Suprapubic skin (tissue), 4 donors: Measurements from ENCODE around the gene SWAP70. TPM values are rescaled to one million over a fixed set of nuclear protein-coding genes. Genes with fewer than 3 reads are reported as not detected.

Source experiments
- DNase-seq, 2 donors: peaks; one replicate each; pipeline ENCODE4 v3.0.0-alpha.2; 2019; ENCODE audit warnings: low spot score in 2 of 2
- H3K27ac ChIP-seq: fragments of 200-600 bp; sonication (generic); one replicate; pipeline ENCODE4 v1.5.1; 2019
- H3K27me3 ChIP-seq: fragments of 200-600 bp; sonication (generic); one replicate; pipeline ENCODE4 v1.5.1; 2019
- H3K36me3 ChIP-seq: fragments of 200-600 bp; sonication (generic); one replicate; pipeline ENCODE4 v1.5.1; 2019
- H3K4me1 ChIP-seq: fragments of 200-600 bp; sonication (generic); one replicate; pipeline ENCODE4 v1.5.1; 2019
- H3K4me3 ChIP-seq: fragments of 200-600 bp; sonication (generic); one replicate; pipeline ENCODE4 v1.5.1; 2019; ENCODE audit warnings: mild to moderate bottlenecking
- H3K9me3 ChIP-seq: fragments of 200-600 bp; sonication (generic); one replicate; pipeline ENCODE4 v1.5.1; 2019
- EP300 ChIP-seq: sonication (generic); formaldehyde crosslinking; IDR thresholded peaks from one replicate; pipeline ENCODE4 v1.6.1; 2017; ENCODE audit warnings: antibody characterized with exemption
- POLR2A ChIP-seq, 2 donors: fragments of 450-650 bp; IDR thresholded peaks; one replicate each; pipeline ENCODE4 v1.6.1; 2017; ENCODE audit warnings: antibody characterized with exemption in 2 of 2, mild to moderate bottlenecking in 2 of 2, moderate library complexity in 2 of 2
- POLR2AphosphoS5 ChIP-seq, 3 donors: sonication (generic); formaldehyde crosslinking; IDR thresholded peaks; one replicate each; pipeline ENCODE4 v1.6.1; 2017; ENCODE audit warnings: antibody characterized with exemption in 3 of 3
- WGBS: methylation state at CpG from one replicate; pipeline ENCODE4 v1.1.5; 2018; 5-methylcytosine and 5-hydroxymethylcytosine counted together
- total RNA-seq, 4 donors: library from RNA; depleted of rRNA; stranded (reverse); fragments of >200 nt; gene quantifications; one replicate each; pipeline ENCODE4 v1.1.0, GENCODE V29; 2016
- TF ChIP-seq, protein P1 (sequence below), 2 donors: fragments of 200-600 bp in 1 of 2; fragments of 450-650 bp in 1 of 2; sonication (generic) in 1 of 2; IDR thresholded peaks; one replicate each; pipeline ENCODE4 v1.5.1; 2016 to 2019; ENCODE audit warnings: antibody characterized with exemption in 2 of 2, mild to moderate bottlenecking in 1 of 2, moderate library complexity in 1 of 2

Gene SWAP70
- total RNA-seq, 4 donors from 2014 or later: 27.6 to 64.9 (median 35.8) TPM

DNA sequence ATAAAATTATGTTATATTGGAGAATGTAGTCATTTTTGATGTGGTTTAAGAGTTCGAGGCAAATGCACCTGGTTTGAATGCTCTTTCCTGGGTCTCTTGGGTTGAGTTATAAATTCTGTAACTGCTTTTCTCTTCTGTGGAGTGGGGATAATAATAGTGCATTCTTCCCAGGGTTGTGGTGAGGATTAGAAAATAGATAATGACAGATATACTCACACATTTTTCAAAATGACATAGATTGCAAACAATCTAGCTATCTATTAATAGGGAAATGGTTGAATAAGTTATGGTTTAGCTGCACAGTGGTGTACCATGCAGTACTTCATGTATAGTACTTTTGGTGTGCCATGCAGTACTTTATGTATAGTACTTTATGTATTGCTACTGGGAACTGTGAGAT lies 67.4 kb downstream of the SWAP70 start:
- 100% methylated on average over 1 of the region's 1 CpG for WGBS
- H3K36me3 ChIP-seq: peaks cover 48% of the 10 kb centered on the region
- peaks cover 2% of the 10 kb centered on the region for H3K4me1 ChIP-seq
- H3K9me3 ChIP-seq: no peaks in the 10 kb centered on the region
- H3K27ac ChIP-seq: no peak overlapping the region
- no peak for TF ChIP-seq POLR2A (IDR thresholded peaks at IDR 0.05)
- TF ChIP-seq POLR2AphosphoS5 (IDR thresholded peaks at IDR 0.05): no peak
- H3K4me3 ChIP-seq: no peak overlapping the region
- no peaks in the 10 kb centered on the region for H3K27me3 ChIP-seq
- DNase-seq: no peak

DNA sequence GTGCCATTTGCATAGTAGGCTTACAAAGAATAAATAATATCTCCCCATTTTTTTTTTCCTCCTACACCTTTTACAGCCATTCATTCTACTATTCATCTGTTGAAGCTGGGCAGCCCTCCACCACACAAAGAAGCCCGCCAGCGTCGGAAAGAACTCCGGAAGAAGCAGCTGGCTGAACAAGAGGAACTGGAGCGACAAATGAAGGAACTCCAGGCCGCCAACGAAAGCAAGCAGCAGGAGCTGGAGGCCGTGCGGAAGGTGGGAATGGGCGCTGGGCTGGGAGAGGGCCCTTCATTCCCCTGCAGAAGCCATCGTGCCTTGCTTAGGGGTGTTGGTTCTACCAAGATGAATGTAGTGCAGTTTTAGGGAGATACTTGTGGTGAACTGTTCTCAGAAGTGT lies 68.6 kb downstream of the SWAP70 start:
- H3K9me3 ChIP-seq: no peaks in the 10 kb centered on the region
- no peak overlapping the region for H3K4me3 ChIP-seq
- peaks cover 7% of the 10 kb centered on the region for H3K4me1 ChIP-seq
- TF ChIP-seq POLR2AphosphoS5 (IDR thresholded peaks at IDR 0.05) (no peak), POLR2A (IDR thresholded peaks at IDR 0.05) (no peak), EP300 (no peak)
- TF ChIP-seq, protein P1, sequence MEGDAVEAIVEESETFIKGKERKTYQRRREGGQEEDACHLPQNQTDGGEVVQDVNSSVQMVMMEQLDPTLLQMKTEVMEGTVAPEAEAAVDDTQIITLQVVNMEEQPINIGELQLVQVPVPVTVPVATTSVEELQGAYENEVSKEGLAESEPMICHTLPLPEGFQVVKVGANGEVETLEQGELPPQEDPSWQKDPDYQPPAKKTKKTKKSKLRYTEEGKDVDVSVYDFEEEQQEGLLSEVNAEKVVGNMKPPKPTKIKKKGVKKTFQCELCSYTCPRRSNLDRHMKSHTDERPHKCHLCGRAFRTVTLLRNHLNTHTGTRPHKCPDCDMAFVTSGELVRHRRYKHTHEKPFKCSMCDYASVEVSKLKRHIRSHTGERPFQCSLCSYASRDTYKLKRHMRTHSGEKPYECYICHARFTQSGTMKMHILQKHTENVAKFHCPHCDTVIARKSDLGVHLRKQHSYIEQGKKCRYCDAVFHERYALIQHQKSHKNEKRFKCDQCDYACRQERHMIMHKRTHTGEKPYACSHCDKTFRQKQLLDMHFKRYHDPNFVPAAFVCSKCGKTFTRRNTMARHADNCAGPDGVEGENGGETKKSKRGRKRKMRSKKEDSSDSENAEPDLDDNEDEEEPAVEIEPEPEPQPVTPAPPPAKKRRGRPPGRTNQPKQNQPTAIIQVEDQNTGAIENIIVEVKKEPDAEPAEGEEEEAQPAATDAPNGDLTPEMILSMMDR (IDR thresholded peaks at IDR 0.05): no peak
- DNase-seq: no peak
- H3K36me3 ChIP-seq: peaks cover 53% of the 10 kb centered on the region
- H3K27me3 ChIP-seq: no peaks in the 10 kb centered on the region
- WGBS: 94% methylated on average over 11 of the region's 11 CpGs
- H3K27ac ChIP-seq: no peak overlapping the region

DNA sequence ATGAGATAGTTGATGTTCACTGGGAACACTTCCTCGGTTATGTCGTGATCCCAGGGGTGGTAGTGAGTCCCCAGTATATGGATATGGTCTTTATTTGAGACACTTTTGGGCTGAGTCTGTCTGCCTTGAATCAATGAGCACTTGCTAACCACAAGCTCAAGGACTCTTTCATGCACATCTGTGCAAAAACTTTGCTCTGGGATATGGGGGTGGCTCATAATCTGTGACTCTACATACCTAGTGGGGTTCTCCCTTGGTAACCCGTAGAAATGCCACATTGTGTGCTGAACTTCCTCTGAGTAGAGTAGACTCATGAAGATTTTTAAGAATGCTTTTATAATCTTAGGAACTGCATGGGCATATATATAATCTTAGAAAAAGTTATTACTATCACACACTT lies 69.3 kb downstream of the SWAP70 start:
- TF ChIP-seq, protein P1 (IDR thresholded peaks at IDR 0.05): no peak
- TF ChIP-seq EP300 (no peak), POLR2A (IDR thresholded peaks at IDR 0.05) (no peak), POLR2AphosphoS5 (IDR thresholded peaks at IDR 0.05) (no peak)
- Histone ChIP-seq H3K4me1 (peaks cover 7% of the 10 kb centered on the region), H3K4me3 (no peak overlapping the region), H3K9me3 (no peaks in the 10 kb centered on the region), H3K36me3 (peaks cover 50% of the 10 kb centered on the region), H3K27ac (no peak overlapping the region), H3K27me3 (no peaks in the 10 kb centered on the region)
- WGBS: 97% methylated on average over 3 of the region's 3 CpGs
- no peak for DNase-seq

DNA sequence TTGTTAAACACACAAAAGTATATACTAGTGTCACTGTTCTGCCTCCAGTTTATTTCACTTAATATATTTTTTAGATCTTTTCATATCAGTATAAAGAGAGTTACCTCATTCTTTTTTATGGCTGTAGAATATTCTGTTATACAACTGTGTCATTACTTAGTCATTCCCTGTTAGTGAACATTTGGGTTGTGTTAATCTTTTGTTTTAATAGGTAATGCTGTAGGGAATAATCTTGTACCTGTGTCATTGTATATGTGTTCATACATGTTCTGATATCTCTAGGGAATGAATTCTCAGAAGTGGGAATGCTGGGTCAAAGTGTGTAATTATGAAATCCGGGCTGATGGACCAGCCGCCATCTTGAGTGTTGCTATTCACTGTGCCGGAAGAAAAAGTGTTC lies 71.4 kb downstream of the SWAP70 start:
- Histone ChIP-seq H3K36me3 (peaks cover 49% of the 10 kb centered on the region), H3K9me3 (no peaks in the 10 kb centered on the region), H3K27ac (no peak overlapping the region), H3K27me3 (no peaks in the 10 kb centered on the region), H3K4me1 (peaks cover 7% of the 10 kb centered on the region), H3K4me3 (no peak overlapping the region)
- no peak for DNase-seq
- 80% methylated on average over 3 of the region's 3 CpGs for WGBS
- TF ChIP-seq POLR2AphosphoS5 (IDR thresholded peaks at IDR 0.05): no peak
- TF ChIP-seq, protein P1 (IDR thresholded peaks at IDR 0.05): no peak
- no peak for TF ChIP-seq EP300
- no peak for TF ChIP-seq POLR2A (IDR thresholded peaks at IDR 0.05)

DNA sequence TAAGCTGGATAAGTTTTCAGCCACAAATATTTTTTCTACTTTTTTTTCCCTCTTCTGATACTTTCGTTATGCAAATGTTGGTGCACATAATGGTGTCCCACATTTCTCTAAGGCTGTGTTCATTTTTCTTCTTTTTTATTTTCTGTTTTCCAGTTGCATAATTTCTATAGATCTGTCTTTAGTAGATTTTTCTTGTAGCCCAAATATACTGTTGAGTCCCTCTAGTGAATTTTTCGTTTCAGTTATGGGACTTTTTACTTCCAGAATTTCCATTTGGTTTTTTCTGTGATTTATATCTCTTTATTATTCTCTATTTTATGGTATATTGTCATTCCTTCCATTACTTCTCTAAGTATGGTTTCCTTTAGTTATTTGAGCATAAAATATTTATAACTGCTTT lies 72.0 kb downstream of the SWAP70 start:
- no peaks in the 10 kb centered on the region for H3K27me3 ChIP-seq
- no peak for DNase-seq
- no peak overlapping the region for H3K4me3 ChIP-seq
- peaks cover 56% of the 10 kb centered on the region for H3K36me3 ChIP-seq
- H3K27ac ChIP-seq: no peak overlapping the region
- 96% methylated on average over 2 of the region's 2 CpGs for WGBS
- no peaks in the 10 kb centered on the region for H3K9me3 ChIP-seq
- H3K4me1 ChIP-seq: peaks cover 7% of the 10 kb centered on the region
- TF ChIP-seq POLR2AphosphoS5 (IDR thresholded peaks at IDR 0.05) (no peak), EP300 (no peak), POLR2A (IDR thresholded peaks at IDR 0.05) (no peak)
- TF ChIP-seq, protein P1 (IDR thresholded peaks at IDR 0.05): no peak

DNA sequence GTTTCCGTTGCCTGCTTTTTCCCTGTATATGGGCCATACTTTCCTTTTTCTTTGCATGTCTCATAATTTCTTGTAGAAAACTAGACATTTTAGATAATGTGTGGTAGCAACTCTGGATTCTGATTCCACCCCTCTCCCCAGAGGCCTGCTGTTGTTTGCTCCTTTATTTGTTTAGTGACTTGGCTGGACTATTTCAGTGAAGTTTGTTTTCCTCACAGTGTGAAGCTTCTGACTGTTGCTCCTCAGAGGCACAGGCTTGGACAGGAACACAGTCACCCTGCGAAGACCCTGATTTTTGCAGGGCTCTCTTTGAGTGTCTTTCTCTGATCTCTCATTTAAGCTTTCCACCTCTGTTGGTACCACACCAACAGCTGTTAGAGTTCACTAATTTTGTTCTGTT lies 72.5 kb downstream of the SWAP70 start:
- Histone ChIP-seq H3K4me3 (no peak overlapping the region), H3K27ac (no peak overlapping the region), H3K4me1 (peaks cover 7% of the 10 kb centered on the region), H3K27me3 (no peaks in the 10 kb centered on the region), H3K9me3 (no peaks in the 10 kb centered on the region), H3K36me3 (peaks cover 60% of the 10 kb centered on the region)
- WGBS: 89% methylated on average over 2 of the region's 2 CpGs
- no peak for DNase-seq
- TF ChIP-seq, protein P1 (IDR thresholded peaks at IDR 0.05): no peak
- no peak for TF ChIP-seq POLR2A (IDR thresholded peaks at IDR 0.05)
- no peak for TF ChIP-seq EP300
- TF ChIP-seq POLR2AphosphoS5 (IDR thresholded peaks at IDR 0.05): no peak
